Activated effector memory CD4-positive, alpha-beta T cell treated with Interleukin-2 at 50 U/mL for 16 hours (primary cell): ENCODE measurements around the gene COMMD3.

Source experiments
- DNase-seq: peaks from one replicate; pipeline ENCODE4 v3.0.0-alpha.2; 2020

COMMD3 gene

GRCh38 chr10:22320591-22321155, 4.5 kb downstream of the COMMD3 start, which contains the start of gene BMI1:
Gene BMI1, plus strand, starts transcription at chr10:22321099. Its CDS starts 5,351 bp downstream, at chr10:22326450.
- DNase-seq = peak; percentile 62

GRCh38 chr10:22321156-22321923, 5.2 kb downstream of the COMMD3 start:
- peak; percentile 56 for DNase-seq

- DNase-seq = no peak
Measured at GRCh38 chr10:22321924-22322640, 5.9 kb downstream of the COMMD3 start.

- DNase-seq = no peak
Measured at GRCh38 chr10:22322641-22323160, 6.5 kb downstream of the COMMD3 start.

- no peak for DNase-seq
Measured at GRCh38 chr10:22323538-22324305, 7.5 kb downstream of the COMMD3 start.

GRCh38 chr10:22324413-22324812, 8.2 kb downstream of the COMMD3 start:
- no peak for DNase-seq

- DNase-seq = no peak
Measured at GRCh38 chr10:22324893-22325271, 8.7 kb downstream of the COMMD3 start.

- peak; percentile 65 for DNase-seq
Measured at GRCh38 chr10:22325272-22326144, 9.3 kb downstream of the COMMD3 start.

- no peak for DNase-seq
Measured at GRCh38 chr10:22326145-22326702, 10.0 kb downstream of the COMMD3 start.

- DNase-seq = no peak
Measured at GRCh38 chr10:22329150-22329549, 13.0 kb downstream of the COMMD3 start.

GRCh38 chr10:22332116-22332692, 16.0 kb downstream of the COMMD3 start:
- no peak for DNase-seq

GRCh38 chr10:22333167-22333974, 17.2 kb downstream of the COMMD3 start:
- no peak for DNase-seq

- DNase-seq = no peak
Measured at GRCh38 chr10:22333975-22334282, 17.7 kb downstream of the COMMD3 start.

GRCh38 chr10:22334414-22335172, 18.4 kb downstream of the COMMD3 start:
- DNase-seq = no peak

GRCh38 chr10:22335173-22335933, 19.2 kb downstream of the COMMD3 start:
- peak; percentile 59 for DNase-seq

GRCh38 chr10:22338185-22338900, 22.2 kb downstream of the COMMD3 start:
- no peak for DNase-seq

- DNase-seq = no peak
Measured at GRCh38 chr10:22338931-22339330, 22.7 kb downstream of the COMMD3 start.

- no peak for DNase-seq
Measured at GRCh38 chr10:22339761-22340328, 23.7 kb downstream of the COMMD3 start.
